VCaP (cell line): ENCODE measurements around the gene HPGDS.
A peak's percentile ranks its signal among the peaks of the same experiment; 100 is the strongest.

ENCODE experiments used
- H3K27ac ChIP-seq: fragments of 450-650 bp; 2 replicates; pipeline ENCODE4 v1.5.1; 2017
- CTCF ChIP-seq: fragments of 450-650 bp; conservative IDR thresholded peaks from 2 replicates; pipeline ENCODE4 v1.5.1; 2017; ENCODE audit warnings: mild to moderate bottlenecking, moderate library complexity

The HPGDS gene

GRCh38 chr4:94346541-94346940, 3.9 kb upstream of the HPGDS start:
- TF ChIP-seq CTCF: no peak

GRCh38 chr4:94345969-94346368, 3.3 kb upstream of the HPGDS start:
- no peak overlapping the region for H3K27ac ChIP-seq
- TF ChIP-seq CTCF: no peak

More at GRCh38 chr4:94346541-94346940, 3.9 kb upstream of the HPGDS start:
- no peak overlapping the region for H3K27ac ChIP-seq

- no peak for TF ChIP-seq CTCF
- H3K27ac ChIP-seq: no peak overlapping the region
Observed at GRCh38 chr4:94345266-94345665, 2.6 kb upstream of the HPGDS start.

GRCh38 chr4:94344457-94344856, 1.8 kb upstream of the HPGDS start:
- no peak overlapping the region for H3K27ac ChIP-seq
- TF ChIP-seq CTCF: no peak

- H3K27ac ChIP-seq: no peak overlapping the region; the same call in 1 of the 2 replicates
- TF ChIP-seq CTCF: no peak
Observed at GRCh38 chr4:94341481-94342370, 910 bp downstream of the HPGDS start.

- H3K27ac ChIP-seq: peak overlapping the region; percentile 76
- no peak for TF ChIP-seq CTCF
Observed at GRCh38 chr4:94339779-94340178, 2.9 kb downstream of the HPGDS start.

- peak overlapping the region; percentile 76 for H3K27ac ChIP-seq
- TF ChIP-seq CTCF: no peak
Observed at GRCh38 chr4:94338681-94339351, 3.8 kb downstream of the HPGDS start.

- H3K27ac ChIP-seq: peak overlapping the region; percentile 76
Observed at GRCh38 chr4:94336791-94337190, 5.8 kb downstream of the HPGDS start.
